ENCODE data around the gene FDPS. TPM values are rescaled to one million over a fixed set of nuclear protein-coding genes. Genes with fewer than 3 reads are reported as not detected.

Gene FDPS
- total and polyA plus RNA-seq, 4 donors, result 176 to 370 (median 249) TPM

- Histone ChIP-seq H3K9me3 (ENCODE audit: control insufficient read depth in 4 of 4, low read length in 3 of 4) (no peaks in the 10 kb centered on the region), H3K27me3 (ENCODE audit: control insufficient read depth in 4 of 4, insufficient read depth in 4 of 4, low read length in 3 of 4) (no peaks in the 10 kb centered on the region), H3K27ac (ENCODE audit: low read depth in 1 of 2, low read length in 2 of 2) (peak overlapping the region; percentile 86 to 89), H3K4me3 (ENCODE audit: low read depth in 1 of 3, low read length in 3 of 3) (no peak overlapping the region), H3K36me3 (ENCODE audit: control insufficient read depth in 4 of 4, insufficient read depth in 3 of 4, low read depth in 1 of 4, low read length in 3 of 4) (peaks cover 0 to 5% (median 4%) of the 10 kb centered on the region in 4 donors), H3K9ac (ENCODE audit: low read depth in 1 of 2, low read length in 2 of 2) (no peak overlapping the region), H3K4me1 (ENCODE audit: control insufficient read depth in 4 of 4, insufficient read depth in 4 of 4, low read length in 3 of 4) (peaks cover 7 to 47% (median 30%) of the 10 kb centered on the region in 4 donors)
- 57% methylated on average over 6 of the region's 6 CpGs for WGBS
- DNase-seq (ENCODE audit: low spot score), result no peak
- TF ChIP-seq CTCF (IDR thresholded peaks at IDR 0.05; ENCODE audit: low read depth, low read length, missing input control) (peak; percentile 40), MAX (IDR thresholded peaks at IDR 0.05) (no peak), RAD21 (IDR thresholded peaks at IDR 0.05) (peak; percentile 63 to 67)
Observed at GRCh38 chr1:155307247-155307740, 1.4 kb upstream of the FDPS start.

- Histone ChIP-seq H3K36me3 (ENCODE audit: control insufficient read depth in 4 of 4, insufficient read depth in 3 of 4, low read depth in 1 of 4, low read length in 3 of 4) (peaks cover 0 to 13% (median 7%) of the 10 kb centered on the region in 4 donors), H3K9ac (ENCODE audit: low read depth in 1 of 2, low read length in 2 of 2) (peak overlapping the region; percentile 81 to 99), H3K4me3 (ENCODE audit: low read depth in 1 of 3, low read length in 3 of 3) (peak overlapping the region; percentile 66 to 94 (median 71)), H3K27ac (ENCODE audit: low read depth in 1 of 2, low read length in 2 of 2) (peak overlapping the region; percentile 86 to 89), H3K27me3 (ENCODE audit: control insufficient read depth in 4 of 4, insufficient read depth in 4 of 4, low read length in 3 of 4) (no peaks in the 10 kb centered on the region), H3K4me1 (ENCODE audit: control insufficient read depth in 4 of 4, insufficient read depth in 4 of 4, low read length in 3 of 4) (peaks cover 7 to 45% (median 29%) of the 10 kb centered on the region in 4 donors), H3K9me3 (ENCODE audit: control insufficient read depth in 4 of 4, low read length in 3 of 4) (no peaks in the 10 kb centered on the region)
- DNase-seq (ENCODE audit: low spot score), result no peak
- TF ChIP-seq YY1 (IDR thresholded peaks at IDR 0.05) (peak; percentile 14), ZBTB33 (IDR thresholded peaks at IDR 0.05) (no peak)
- WGBS, result 4% methylated on average over 11 of the region's 11 CpGs
Observed at GRCh38 chr1:155309423-155310021, 856 bp downstream of the FDPS start.

GRCh38 chr1:155313261-155313660 lies 4.6 kb downstream of the FDPS start:
- WGBS, result 93% methylated on average over 8 of the region's 8 CpGs
- H3K9ac ChIP-seq (ENCODE audit: low read depth in 1 of 2, low read length in 2 of 2), result no peak overlapping the region
- H3K9me3 ChIP-seq (ENCODE audit: control insufficient read depth in 4 of 4, low read length in 3 of 4), result no peaks in the 10 kb centered on the region
- no peaks in the 10 kb centered on the region for H3K27me3 ChIP-seq (ENCODE audit: control insufficient read depth in 4 of 4, insufficient read depth in 4 of 4, low read length in 3 of 4)
- H3K4me1 ChIP-seq (ENCODE audit: control insufficient read depth in 4 of 4, insufficient read depth in 4 of 4, low read length in 3 of 4), result peaks cover 2 to 24% (median 14%) of the 10 kb centered on the region in 4 donors
- no peak for DNase-seq (ENCODE audit: low spot score)
- no peak overlapping the region for H3K27ac ChIP-seq (ENCODE audit: low read depth in 1 of 2, low read length in 2 of 2)
- peaks cover 0 to 24% (median 16%) of the 10 kb centered on the region in 4 donors for H3K36me3 ChIP-seq (ENCODE audit: control insufficient read depth in 4 of 4, insufficient read depth in 3 of 4, low read depth in 1 of 4, low read length in 3 of 4)
- H3K4me3 ChIP-seq (ENCODE audit: low read depth in 1 of 3, low read length in 3 of 3), result no peak overlapping the region
- TF ChIP-seq RAD21 (IDR thresholded peaks at IDR 0.05) (no peak), REST (IDR thresholded peaks at IDR 0.05) (no peak), YY1 (IDR thresholded peaks at IDR 0.05) (no peak), CTCF (IDR thresholded peaks at IDR 0.05; ENCODE audit: low read depth, low read length, missing input control) (no peak), HNF4G (IDR thresholded peaks at IDR 0.05) (no peak), SP1 (IDR thresholded peaks at IDR 0.05) (no peak), EGR1 (IDR thresholded peaks at IDR 0.05; ENCODE audit: low read depth in 2 of 2) (no peak), ATF3 (IDR thresholded peaks at IDR 0.05) (no peak), RXRA (IDR thresholded peaks at IDR 0.05) (no peak), NR2F2 (IDR thresholded peaks at IDR 0.05) (no peak), GABPA (IDR thresholded peaks at IDR 0.05 in 1 of 2, conservative IDR thresholded peaks at IDR 0.05 in 1 of 2) (no peak), MAX (IDR thresholded peaks at IDR 0.05) (no peak), HNF4A (conservative IDR thresholded peaks at IDR 0.05) (no peak), JUND (IDR thresholded peaks at IDR 0.05) (no peak), FOXA1 (IDR thresholded peaks at IDR 0.05) (no peak)
